Peyer's patch (tissue), 4 donors: Measurements from ENCODE around the gene RAB3GAP1.

Experiments
- POLR2A ChIP-seq, 2 donors: fragments of 450-650 bp; IDR thresholded peaks; one replicate each; pipeline ENCODE4 v1.5.1; 2017; ENCODE audit warnings: antibody characterized with exemption in 2 of 2, mild to moderate bottlenecking in 2 of 2, moderate library complexity in 2 of 2
- TF ChIP-seq, protein P1 (sequence below), 6 experiments: fragments of 450-650 bp in 4 of 6; fragments of 200-600 bp in 2 of 6; sonication (generic) in 1 of 6; IDR thresholded peaks; one replicate each; pipeline ENCODE4 v1.5.1; 2017 to 2019; ENCODE audit warnings: antibody characterized with exemption in 6 of 6, mild to moderate bottlenecking in 3 of 6, moderate library complexity in 1 of 6

DNA sequence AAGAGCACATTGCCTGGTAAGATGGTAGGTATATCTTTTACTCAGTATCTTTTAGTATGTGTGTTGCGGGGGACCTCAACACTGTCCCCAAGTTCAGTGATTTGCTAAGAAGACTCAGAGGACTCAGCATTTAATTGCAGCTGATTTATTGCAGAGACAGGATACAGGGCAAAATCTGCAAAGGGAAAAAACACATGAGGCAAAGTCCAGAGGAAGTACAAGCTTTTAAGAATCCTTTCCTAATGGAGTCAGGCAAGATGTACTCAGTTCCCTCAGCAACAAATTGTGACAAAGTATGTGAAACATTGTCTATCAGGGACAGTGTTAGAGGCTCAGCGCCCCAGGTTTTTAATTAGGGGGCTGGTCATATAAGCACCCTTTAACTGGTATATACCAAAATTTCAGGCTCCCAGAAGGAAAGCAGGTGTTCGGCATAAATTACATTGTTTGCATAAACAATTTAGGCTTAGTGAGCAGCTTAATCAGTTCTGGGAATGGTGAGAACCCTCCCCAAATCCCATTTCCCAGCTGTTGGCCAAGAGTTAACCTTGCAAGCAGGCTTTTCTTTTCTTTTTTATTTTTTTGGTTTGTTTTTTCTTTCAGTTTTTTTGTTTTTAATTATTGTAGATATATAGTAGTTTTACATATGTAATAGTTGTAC is 41.7 kb downstream of the RAB3GAP1 start:
- TF ChIP-seq, protein P1, sequence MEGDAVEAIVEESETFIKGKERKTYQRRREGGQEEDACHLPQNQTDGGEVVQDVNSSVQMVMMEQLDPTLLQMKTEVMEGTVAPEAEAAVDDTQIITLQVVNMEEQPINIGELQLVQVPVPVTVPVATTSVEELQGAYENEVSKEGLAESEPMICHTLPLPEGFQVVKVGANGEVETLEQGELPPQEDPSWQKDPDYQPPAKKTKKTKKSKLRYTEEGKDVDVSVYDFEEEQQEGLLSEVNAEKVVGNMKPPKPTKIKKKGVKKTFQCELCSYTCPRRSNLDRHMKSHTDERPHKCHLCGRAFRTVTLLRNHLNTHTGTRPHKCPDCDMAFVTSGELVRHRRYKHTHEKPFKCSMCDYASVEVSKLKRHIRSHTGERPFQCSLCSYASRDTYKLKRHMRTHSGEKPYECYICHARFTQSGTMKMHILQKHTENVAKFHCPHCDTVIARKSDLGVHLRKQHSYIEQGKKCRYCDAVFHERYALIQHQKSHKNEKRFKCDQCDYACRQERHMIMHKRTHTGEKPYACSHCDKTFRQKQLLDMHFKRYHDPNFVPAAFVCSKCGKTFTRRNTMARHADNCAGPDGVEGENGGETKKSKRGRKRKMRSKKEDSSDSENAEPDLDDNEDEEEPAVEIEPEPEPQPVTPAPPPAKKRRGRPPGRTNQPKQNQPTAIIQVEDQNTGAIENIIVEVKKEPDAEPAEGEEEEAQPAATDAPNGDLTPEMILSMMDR (IDR thresholded peaks at IDR 0.05) = no peak
- TF ChIP-seq POLR2A (IDR thresholded peaks at IDR 0.05) = no peak
